H1 (cell line): Measurements from ENCODE around the gene RINT1.

ENCODE experiments used
- BRCA1 ChIP-seq: IDR thresholded peaks from 2 replicates; pipeline ENCODE4 v1.6.1; 2012; ENCODE audit warnings: low read depth, low read length, improper control_type of control experiment
- CEBPB ChIP-seq: IDR thresholded peaks from 2 replicates; pipeline ENCODE4 v1.6.1; 2012; ENCODE audit warnings: low read depth, low read length
- CHD2 ChIP-seq: IDR thresholded peaks from 2 replicates; pipeline ENCODE4 v1.6.1; 2012; ENCODE audit warnings: low read length, improper control_type of control experiment
- EZH2 ChIP-seq: fragments of 200-600 bp; sonication (generic); IDR thresholded peaks from 2 replicates; pipeline ENCODE4 v1.7.1; 2012; ENCODE audit warnings: low read depth, mild to moderate bottlenecking, moderate library complexity, low read length, inconsistent platforms; ENCODE audit not compliant: severe bottlenecking
- GABPA ChIP-seq: IDR thresholded peaks from 2 replicates; pipeline ENCODE4 v1.6.1; 2011; ENCODE audit warnings: mild to moderate bottlenecking, low read length, moderate library complexity, borderline replicate concordance; ENCODE audit not compliant: insufficient read depth
- POLR2A ChIP-seq, 2 experiments: IDR thresholded peaks; 1 replicate in 1 of 2; 2 replicates in 1 of 2; pipeline ENCODE4 v1.6.1; 2011; ENCODE audit warnings: low read depth in 2 of 2, low read length in 2 of 2, mild to moderate bottlenecking in 2 of 2; ENCODE audit errors: control extremely low read depth in 1 of 2
- POLR2AphosphoS5 ChIP-seq: IDR thresholded peaks from 2 replicates; pipeline ENCODE4 v1.6.1; 2011; ENCODE audit warnings: low read depth, low read length
- RAD21 ChIP-seq, 2 experiments: IDR thresholded peaks in 1 of 2; conservative IDR thresholded peaks in 1 of 2; 2 replicates each; pipeline ENCODE4 v1.6.1; 2011; ENCODE audit warnings: low read depth in 2 of 2, low read length in 2 of 2, improper control_type of control experiment in 1 of 2, inconsistent platforms in 1 of 2, mild to moderate bottlenecking in 1 of 2, moderate library complexity in 1 of 2
- RFX5 ChIP-seq: IDR thresholded peaks from 2 replicates; pipeline ENCODE4 v1.6.1; 2011; ENCODE audit warnings: low read depth, low read length, improper control_type of control experiment, borderline replicate concordance
- TBP ChIP-seq: IDR thresholded peaks from 2 replicates; pipeline ENCODE4 v1.6.1; 2011; ENCODE audit warnings: low read depth, low read length, improper control_type of control experiment
- YY1 ChIP-seq: IDR thresholded peaks from 2 replicates; pipeline ENCODE4 v1.6.1; 2011; ENCODE audit warnings: low read depth, mild to moderate bottlenecking, low read length
- ZNF274 ChIP-seq: IDR thresholded peaks from 2 replicates; pipeline ENCODE4 v1.7.0; 2012; ENCODE audit warnings: low read length, borderline replicate concordance; ENCODE audit errors: extremely low read depth
- TF ChIP-seq, protein P1 (sequence below), 3 experiments: IDR thresholded peaks; 1 replicate in 2 of 3; 2 replicates in 1 of 3; pipeline versions ENCODE4 v1.5.1 to v1.6.1; 2011; ENCODE audit warnings: low read length in 3 of 3, mild to moderate bottlenecking in 3 of 3, inconsistent platforms in 2 of 3, low read depth in 1 of 3, moderate library complexity in 1 of 3; ENCODE audit not compliant: insufficient read depth in 1 of 3; ENCODE audit errors: control extremely low read depth in 1 of 3
- TF ChIP-seq, protein P2 (sequence below): IDR thresholded peaks from 2 replicates; pipeline ENCODE4 v1.6.1; 2012; ENCODE audit warnings: inconsistent platforms

DNA sequence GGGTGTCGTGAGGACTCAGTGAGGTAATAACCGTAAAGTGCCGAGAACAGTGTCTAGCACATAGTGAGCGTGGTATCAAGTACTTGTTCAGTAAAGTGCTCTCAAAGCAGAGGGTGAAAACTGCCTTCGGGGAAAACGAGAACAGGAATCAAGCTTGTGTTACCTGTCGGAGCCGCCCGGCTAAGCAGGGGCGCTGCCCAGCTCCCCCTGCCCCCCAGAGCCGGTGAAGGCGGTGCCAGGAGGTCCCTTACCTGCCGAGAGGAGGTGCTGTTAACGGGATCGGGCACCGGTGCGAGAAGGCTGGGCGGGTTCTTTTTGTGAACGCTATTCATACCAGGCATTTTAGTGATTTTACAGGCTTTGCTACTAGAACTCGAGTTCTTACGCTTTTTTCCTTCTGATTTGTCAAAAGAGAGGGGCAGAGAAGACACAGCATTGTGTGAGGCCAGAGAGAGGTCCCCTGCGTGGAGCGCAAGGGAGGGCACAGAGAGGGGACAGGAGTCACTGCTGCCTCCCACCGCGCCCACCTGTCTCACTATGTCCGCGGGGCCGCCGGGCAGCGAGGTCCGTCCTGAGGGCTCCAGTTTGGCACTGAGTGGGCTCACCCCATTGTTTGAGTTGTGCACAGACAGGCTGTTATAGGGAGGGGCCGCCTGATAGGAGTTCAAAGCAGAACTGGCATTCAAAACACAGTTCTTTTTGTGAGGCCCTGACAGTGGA is 81.8 kb downstream of the RINT1 start:
- no peak for TF ChIP-seq GABPA
- TF ChIP-seq, protein P1, sequence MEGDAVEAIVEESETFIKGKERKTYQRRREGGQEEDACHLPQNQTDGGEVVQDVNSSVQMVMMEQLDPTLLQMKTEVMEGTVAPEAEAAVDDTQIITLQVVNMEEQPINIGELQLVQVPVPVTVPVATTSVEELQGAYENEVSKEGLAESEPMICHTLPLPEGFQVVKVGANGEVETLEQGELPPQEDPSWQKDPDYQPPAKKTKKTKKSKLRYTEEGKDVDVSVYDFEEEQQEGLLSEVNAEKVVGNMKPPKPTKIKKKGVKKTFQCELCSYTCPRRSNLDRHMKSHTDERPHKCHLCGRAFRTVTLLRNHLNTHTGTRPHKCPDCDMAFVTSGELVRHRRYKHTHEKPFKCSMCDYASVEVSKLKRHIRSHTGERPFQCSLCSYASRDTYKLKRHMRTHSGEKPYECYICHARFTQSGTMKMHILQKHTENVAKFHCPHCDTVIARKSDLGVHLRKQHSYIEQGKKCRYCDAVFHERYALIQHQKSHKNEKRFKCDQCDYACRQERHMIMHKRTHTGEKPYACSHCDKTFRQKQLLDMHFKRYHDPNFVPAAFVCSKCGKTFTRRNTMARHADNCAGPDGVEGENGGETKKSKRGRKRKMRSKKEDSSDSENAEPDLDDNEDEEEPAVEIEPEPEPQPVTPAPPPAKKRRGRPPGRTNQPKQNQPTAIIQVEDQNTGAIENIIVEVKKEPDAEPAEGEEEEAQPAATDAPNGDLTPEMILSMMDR (IDR thresholded peaks at IDR 0.05; ENCODE audit: control extremely low read depth in 1 of 3, insufficient read depth in 1 of 3, low read depth in 1 of 3, low read length in 3 of 3): 0 out of 4 replicates have a peak, but pooled peaks of 1 of the 3 experiments have one; percentile 13
- peak; percentile 17; the same call in 1 of the 2 replicates for TF ChIP-seq POLR2AphosphoS5
- no peak for TF ChIP-seq ZNF274
- no peak for TF ChIP-seq POLR2A (IDR thresholded peaks at IDR 0.05; ENCODE audit: control extremely low read depth in 1 of 2, low read depth in 2 of 2, low read length in 2 of 2)
- TF ChIP-seq CHD2: no peak
- TF ChIP-seq RFX5: no peak
- TF ChIP-seq, protein P2, sequence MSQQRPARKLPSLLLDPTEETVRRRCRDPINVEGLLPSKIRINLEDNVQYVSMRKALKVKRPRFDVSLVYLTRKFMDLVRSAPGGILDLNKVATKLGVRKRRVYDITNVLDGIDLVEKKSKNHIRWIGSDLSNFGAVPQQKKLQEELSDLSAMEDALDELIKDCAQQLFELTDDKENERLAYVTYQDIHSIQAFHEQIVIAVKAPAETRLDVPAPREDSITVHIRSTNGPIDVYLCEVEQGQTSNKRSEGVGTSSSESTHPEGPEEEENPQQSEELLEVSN: no peak
- no peak for TF ChIP-seq YY1
- no peak for TF ChIP-seq TBP
- TF ChIP-seq BRCA1: no peak
- no peak for TF ChIP-seq EZH2
- TF ChIP-seq CEBPB: no peak
- TF ChIP-seq RAD21 (IDR thresholded peaks at IDR 0.05 in 1 of 2, conservative IDR thresholded peaks at IDR 0.05 in 1 of 2; ENCODE audit: low read depth in 2 of 2, low read length in 2 of 2): no peak
